Bone marrow (tissue), 2 donors: ENCODE measurements around the gene NOM1.

Source experiments
- DNase-seq, 2 donors: peaks; one replicate each; lab custom pipeline; 2025; lab: John Stamatoyannopoulos, UW

Gene NOM1

DNA sequence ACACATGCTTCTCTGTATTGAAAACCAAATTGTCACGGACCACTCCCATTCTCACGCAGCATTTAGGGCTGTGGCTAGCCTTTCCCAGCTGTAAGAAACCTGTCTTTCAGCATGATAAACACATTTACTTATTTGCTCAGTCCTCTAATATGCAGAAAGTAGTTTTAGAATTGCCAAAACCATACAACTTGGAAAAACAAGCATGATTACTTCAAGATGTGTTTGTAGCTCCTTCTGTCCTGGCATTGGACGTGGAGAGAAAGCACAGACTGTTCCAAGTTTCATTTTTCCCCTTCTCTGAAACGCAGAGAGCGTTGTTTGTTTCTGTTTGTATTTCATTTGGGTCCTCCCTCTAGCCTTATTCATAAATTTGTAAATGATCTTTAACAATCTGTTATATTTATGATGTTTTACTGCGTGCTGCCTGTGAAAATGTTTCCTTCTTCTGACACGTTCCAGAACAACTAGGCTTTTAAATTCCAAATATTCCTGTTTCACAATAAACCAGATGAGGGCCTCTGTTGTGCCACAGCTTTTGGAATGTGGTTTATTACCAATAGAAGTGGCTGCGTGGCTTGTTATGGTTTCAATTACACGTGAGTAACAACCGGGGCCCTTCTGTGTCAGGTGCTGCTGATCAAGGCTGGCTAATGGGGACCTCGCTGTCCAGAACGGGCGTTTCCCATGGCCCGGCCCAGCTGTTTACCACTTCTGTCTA is 34.8 kb downstream of the NOM1 start:
- no peak for DNase-seq

- DNase-seq, result no peak
Measured at GRCh38 chr7:156985101-156985992, 35.8 kb downstream of the NOM1 start.

DNA sequence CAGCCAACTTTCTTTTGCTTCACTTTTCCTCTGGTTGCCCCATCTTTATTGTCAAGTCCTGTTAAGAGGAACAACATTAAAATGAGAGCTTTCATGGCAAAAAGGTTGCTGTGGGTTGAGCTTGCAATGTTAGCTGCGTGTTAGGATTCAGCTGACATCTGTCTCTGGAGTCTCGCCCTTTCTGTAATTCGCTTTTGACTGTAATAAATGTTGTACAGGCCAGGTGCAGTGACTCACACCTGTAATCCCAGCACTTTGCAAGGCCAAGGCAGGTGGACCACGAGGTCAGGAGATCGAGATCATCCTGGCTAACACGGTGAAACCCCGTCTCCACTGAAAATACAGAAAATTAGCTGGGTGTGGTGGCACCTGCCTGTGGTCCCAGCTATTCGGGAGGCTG is 36.9 kb downstream of the NOM1 start:
- DNase-seq, result no peak

- DNase-seq, result no peak
Measured at GRCh38 chr7:156988343-156989185, 39.1 kb downstream of the NOM1 start.

DNA sequence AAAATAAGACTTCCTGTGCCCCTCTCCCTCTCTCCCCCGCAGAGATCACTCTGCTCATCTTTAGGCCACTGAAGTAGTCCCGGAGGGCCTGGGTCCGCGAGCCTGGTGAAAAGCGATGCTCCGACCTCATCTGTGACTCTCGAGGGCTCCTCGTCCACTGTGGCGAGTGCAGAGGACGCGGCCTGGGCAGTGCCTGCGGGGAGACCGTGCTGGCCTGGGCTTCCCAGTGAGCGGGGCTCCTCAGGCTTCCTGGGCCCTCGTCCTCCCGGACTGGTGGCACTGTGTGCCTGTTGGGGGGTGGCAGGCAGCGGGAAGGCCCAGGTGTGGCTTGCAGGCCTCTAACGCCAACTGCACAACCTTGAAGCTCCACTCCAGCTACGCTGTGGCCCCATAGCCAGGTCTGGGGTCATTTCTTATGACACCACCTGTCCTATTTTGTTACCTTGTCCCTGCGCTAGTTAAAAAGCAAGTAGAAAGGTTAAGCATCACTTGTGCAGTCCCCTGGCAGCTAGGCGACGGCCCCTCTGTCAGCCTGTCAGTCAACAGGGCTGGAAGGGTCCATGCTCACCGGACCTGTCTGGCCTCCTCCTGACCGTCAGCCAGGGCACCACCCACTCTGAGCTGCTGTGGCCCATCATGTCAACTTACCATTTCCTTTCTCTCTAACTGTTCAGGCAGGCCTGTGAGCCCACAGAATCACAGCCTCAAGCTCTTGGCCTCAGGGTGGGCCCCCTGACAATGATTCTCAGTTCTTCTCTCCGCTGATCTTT is 40.4 kb downstream of the NOM1 start:
- no peak for DNase-seq

DNA sequence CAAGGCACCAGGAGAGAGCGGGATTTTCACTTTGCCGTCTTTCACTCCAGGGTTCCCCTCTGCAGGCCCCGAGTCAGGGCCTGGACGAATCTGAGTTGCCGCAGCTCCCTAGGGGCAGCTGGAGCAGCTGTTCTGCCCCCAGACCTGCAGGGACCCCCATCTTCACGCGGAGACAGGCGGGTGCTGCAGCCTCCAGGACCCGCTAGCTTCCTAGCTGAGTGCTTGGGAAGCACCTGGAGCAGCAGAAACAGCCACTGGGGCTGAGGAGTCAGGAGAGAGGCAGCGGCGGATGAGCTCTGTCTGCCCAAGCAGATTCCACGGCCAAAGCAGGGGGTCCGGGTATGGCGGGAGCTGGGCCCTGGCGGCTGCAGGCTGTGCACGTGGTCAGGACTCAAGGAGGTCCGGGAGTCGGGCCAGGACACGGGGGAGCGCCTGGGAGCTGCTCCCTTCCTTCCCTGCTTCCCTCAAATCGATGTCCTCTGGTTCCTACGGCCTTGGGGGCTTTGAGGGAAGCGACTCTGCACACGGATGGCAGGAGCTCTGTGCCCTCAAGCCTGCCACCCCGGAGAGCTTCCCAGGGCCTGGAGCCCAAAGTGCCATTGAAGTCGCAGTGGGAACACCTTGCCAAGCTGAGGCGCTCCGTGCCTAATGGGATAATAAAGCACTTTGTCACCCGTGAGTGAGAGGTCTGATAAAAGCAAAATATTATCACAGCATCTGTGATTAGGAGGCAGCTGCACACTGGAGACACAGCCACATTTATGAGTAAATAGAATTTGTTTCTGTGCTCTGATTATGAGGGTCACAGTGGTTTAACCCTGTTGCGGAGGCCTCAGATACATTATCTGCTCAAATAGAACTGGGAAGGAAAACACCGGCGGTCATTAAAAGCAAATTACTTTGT is 43.8 kb downstream of the NOM1 start:
- no peak for DNase-seq

DNA sequence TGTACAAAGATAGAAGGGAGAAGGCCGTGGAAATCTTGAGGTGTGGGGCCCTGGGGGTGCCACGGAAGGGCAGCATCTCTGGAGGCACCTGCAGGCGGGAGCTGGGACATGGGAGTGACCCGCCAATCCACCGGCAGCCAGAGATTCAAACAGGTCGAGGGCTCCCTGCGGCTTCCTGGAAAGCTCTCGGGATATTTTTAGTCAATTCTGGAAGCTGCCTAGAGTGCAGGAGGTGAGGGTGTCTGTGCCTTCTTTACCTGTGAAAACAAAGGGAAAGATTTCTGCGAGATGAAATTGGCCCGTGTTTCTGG is 44.4 kb downstream of the NOM1 start:
- DNase-seq, result no peak

DNA sequence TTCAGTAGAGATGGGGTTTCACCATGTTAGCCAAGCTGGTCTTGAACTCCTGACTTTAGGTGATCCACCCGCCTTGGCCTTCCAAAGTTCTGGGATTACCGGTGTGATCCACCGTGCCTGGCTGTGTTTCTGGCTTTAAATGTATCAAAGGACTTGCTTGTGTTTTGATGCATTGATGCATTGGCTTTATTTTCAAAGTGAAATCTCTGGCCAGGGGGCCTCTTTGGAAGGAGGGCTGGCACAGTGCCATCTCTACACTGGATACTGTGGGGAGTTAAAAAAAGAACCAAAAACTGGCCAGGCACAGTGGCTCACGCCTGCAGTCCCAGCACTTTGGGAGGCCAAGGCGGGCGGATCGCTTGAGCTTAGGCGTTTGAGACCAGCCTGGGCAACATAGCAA is 44.9 kb downstream of the NOM1 start:
- no peak for DNase-seq

DNA sequence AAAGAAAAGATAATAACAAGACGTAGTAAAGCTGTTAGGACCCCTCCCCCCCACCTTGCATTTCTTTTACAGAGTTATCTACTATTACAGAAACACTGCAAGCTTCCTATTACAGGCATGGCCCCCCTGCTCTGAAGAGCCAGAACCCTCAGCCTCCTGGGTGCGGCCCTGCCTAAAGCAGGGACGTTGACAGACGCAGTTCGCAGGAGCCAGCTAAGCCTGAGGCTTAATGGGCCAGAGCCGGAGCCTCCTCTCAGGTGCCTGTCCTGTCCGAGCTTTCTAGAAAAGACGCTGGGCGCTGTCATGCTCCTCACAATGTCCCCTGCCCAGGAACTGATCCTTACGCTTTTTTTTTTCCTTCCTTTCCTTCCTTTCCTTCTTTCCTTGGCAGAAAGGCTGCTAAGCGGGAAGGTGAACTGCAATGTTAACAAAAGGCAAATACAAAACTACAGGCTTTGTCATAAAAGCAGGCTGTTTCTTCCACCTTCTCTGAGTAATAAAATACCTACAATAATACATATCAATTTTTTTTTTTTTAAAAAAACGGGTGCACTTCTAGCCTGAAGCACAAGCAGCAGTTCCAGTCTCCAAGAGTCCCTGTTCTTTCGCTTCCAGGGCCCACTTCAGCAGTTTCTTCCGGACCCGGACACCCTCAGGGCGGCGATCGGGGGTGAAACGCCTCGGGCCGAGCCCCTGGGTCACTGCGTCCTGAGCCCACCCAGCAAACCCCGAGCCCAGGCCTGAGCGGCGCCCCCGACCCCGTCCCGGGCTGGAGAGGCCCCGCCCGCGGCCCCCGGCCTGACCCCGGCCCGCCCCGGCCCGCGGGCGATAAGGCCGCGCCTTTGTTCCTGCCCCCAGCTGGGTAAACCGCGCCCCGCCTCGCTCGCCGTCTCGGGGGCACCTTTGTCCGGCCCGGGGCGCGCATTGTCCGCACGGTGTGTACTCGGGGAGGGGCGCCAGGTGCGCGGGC is 49.8 kb downstream of the NOM1 start:
- no peak for DNase-seq

DNA sequence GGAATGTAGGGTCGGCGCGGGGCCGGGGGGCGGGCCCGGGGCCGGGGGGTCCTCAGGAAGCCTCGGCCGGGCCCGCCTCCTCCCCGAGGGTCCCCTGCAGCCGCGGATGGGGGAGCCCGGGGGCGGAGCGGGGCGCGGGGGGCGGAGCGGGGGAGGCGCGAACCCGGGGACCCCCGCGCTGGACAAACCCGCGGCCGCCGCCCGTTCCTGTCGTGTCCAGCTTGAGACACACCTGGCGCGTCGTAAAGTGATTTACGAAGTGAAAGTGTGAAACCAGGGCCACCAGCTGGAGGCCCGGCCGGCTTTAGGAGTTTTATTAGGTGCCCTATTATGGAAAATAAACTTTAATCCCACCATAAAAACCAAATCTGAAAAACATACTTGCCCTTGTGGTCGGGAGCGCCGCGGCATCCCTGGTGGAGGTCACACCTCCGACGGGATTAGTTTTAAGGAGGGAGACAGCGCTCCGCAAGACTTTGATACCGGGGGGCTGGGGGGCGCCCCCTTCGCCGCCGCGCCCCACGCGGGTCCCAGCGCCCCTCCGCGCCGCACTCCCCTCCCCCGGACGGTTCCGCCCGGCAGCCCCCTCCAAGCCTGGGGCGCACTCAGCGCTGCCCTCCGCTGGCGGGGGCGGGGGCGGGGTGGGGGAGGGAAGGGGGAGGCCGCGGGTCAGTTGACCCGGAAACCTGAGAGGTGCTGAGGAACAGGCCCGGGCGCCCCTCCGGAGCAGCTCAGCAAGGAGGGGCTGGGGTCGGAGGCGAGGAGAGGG is 50.6 kb downstream of the NOM1 start:
- DNase-seq, result no peak

DNA sequence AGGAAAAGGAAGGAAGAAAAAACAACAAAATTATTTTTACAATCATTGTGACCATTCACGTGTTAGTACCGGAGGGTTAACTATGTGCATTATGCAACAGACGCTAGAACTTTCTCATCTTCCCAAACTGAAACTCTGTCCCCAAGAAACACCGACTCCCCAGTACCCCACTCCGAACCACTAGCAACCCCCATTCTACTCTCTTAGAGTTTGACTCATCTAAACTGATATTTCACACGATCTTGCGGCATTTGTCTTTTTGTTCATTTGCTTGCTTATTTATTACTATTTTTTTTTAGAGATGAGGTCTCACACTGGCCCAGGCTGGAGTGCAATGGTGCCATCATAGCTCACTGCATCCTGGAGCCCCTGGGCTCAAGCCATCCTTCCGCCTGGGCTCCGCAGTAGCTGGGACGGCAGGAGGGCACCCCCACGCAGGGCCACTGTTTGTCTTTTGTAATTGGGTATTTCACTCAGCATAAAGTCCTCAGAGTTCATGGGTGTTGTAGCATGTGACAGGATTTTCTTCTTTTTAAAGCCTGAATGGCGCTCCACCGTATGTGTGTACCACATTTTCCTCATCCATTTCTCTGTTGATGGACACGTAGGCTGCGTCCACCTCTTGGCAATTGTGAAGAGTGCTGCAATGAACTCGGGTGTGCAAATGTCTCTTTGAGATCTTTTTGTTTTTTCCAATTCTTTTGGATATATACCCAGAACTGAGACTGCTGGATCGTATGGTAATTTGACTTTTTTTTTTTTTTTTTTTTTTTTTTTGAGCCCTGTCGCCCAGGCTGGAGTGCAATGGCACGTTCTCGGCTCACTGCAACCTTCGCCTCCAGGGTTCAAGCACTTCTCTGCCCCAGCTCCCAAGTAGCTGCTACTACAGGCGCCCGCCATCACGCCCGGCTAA is 51.5 kb downstream of the NOM1 start:
- DNase-seq, result no peak

- no peak for DNase-seq
Measured at GRCh38 chr7:157001920-157002818, 52.7 kb downstream of the NOM1 start.

GRCh38 chr7:157002819-157003421 is 53.4 kb downstream of the NOM1 start:
- DNase-seq, result no peak

GRCh38 chr7:157003445-157003755 is 53.9 kb downstream of the NOM1 start:
- DNase-seq, result no peak

GRCh38 chr7:157003756-157004520 is 54.4 kb downstream of the NOM1 start:
- no peak for DNase-seq
